HG03139 (cell line): ENCODE measurements around the gene KCNH5.
"Not testable (repeated sequence)": the region's sequence is repeated elsewhere in the genome, so short reads cannot be mapped to it uniquely, and the experiment has no call there.

Source experiments
- ATAC-seq: cut with Tn5 transposase; IDR thresholded peaks from one replicate; pipeline ENCODE4 v1.9.1; 2021; ENCODE audit not compliant: unreplicated experiment

Gene KCNH5

DNA sequence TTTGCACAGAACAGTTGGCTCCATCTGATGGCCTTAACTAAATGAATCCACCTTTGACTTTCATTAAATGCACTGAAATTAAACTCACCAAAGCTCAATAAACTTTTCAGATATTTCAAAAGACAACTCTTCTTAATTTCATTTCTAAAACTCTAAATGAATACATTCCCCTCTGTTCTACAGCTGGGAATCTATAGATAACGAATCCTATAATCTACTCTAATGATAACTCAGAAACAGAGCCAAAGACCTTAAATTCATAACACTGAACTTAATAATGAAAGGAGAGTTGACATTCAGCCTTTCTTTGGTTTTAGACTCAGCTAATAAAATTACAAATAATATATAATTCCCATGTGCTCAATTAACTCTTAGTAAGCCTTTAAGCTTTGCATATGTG is 150.5 kb downstream of the KCNH5 start:
- ATAC-seq: no peak

DNA sequence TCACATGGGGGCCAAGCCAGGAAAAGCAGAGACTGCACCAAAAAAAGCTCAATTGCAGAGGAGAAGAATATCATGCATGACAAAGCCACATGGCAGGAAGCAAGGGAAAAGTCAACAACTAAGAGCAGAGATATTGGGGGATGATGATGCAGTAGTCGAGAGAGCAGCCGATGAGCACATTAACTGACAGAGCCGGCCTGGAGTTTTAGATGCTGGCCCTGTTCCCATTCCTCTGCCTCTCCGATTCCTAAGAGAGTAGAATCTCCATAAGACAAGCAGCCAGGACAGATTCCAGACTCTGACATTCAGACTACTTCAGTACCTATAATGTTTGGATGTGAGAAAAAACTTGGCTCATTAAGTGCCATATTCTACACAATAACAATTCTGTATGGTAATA is 155.9 kb downstream of the KCNH5 start:
- no peak for ATAC-seq

DNA sequence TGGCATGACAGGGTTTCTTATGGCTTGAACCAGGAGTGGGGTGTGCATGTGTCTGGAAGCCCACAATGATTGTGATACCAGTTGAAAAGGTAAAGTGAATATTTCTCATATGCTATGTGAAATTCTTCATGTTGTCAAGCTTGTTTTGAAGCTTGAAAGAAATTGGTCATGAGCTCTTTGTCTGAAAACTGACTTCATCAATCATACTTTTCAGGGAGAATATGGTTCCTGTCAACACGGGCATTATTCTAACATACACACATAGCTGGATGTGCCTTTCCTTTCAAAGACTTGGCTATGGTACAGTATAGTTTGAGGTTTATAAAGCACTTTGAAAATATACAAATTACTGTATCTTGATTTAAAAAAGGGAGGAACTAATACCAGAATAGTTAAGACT is 158.8 kb downstream of the KCNH5 start:
- no peak for ATAC-seq

DNA sequence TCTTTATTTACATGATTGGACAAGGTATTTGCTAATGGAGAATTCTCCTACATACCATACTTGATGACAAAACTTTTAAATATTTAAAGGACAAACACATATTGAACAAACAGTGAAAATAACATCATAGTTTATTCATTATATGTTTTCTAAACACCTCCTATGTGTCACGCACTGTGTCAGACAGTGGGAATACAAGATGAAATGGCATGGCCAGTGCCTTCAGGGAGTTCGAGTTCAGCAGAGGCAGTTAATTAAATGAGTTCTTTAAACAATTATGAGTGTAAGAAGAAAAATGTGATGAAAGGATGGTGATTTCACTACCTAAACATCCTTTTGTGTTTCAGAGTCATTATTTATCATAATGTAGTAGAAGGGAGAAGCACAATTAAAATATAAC is 159.8 kb downstream of the KCNH5 start:
- ATAC-seq: no peak

DNA sequence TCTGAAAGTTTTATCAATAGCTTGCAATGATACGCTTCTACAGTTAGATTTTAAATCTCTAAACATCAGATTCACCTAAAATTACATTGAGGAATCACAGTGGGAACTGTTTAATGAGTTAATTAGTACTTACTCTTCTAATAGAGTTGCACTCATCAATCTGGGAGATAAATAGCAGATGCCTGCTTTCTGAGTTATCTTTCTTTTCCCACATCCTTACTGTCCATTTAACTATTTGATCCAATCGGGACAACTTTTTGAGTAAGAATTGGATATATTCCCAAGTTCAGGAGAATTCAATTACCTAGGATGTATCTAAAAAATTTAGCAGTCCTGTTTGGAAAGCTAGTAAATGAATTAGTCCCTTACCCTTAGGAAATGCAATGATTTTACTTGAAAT is 162.3 kb downstream of the KCNH5 start:
- no peak for ATAC-seq

DNA sequence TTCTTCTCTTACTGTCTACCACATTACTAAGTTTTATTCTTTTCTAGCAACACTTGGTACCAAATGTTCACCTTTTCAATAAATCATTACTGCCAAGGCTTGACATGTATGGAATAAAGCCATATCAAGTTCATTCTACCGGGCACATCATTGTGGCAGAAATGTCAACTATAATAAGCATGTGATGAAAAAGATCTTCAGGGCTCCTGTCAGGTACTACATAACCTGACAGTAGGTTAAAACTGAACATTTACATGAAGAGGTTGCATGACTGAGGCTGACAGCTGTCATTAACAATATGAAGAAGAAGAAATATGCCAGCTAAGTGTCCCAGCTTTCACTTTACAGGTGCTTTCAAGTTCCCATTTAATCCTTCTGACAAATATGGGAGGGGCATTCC is 178.9 kb downstream of the KCNH5 start:
- ATAC-seq: no peak

DNA sequence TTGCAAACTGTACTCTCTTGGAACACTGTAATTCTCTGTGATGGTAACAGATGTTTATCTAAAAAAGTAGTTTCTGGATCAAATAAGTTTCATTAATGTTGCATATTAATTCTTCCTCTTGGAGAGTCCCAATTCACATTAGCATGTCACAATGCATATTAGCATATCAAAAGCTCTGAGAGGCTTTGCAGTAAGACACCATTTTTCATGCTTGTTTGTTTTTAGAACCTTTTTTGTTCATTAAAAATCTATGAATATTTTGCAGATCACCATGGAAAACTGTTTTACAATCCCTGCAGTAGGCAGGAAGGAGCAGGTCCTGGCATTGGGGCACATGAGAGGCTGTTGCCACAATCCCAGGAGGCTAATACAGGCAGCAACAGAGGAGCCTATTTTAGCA is 180.7 kb downstream of the KCNH5 start:
- no peak for ATAC-seq

DNA sequence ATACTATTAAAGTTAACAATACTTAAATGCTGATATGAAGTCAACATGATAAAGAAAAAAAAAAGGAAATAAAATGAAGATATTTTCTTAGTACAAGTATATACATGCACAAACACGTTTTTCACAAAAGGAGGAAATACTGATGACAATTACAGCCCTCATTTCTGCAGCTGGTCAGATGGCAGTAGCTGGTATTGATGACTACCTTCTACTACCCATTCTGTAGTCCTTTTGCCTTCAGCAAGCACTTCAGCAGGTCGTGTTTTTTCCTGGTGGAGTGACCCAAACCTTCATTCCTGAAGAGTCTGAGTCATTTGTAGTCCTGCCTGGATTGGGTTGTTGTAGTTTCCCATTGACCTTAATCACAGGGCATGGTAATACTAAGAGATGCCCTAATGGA is 187.2 kb downstream of the KCNH5 start:
- ATAC-seq: not testable (repeated sequence)

DNA sequence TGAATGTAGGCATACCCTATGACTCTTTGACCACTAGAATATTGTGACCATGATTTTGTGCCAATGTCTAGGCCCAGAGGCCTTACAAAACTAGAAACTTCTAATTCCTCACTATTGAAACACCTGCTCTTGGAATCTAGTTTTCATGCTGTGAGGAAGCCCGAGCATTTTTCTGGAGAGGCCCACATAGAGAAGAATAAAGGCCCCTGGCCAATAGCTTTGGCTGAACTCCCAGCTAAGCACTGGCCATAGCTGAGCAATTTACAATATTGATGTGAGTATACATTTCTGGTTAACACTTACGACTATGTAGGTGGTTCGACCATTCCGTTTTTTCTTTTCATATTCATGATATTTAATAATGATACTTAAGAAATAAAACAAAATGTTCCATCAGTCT is 190.3 kb downstream of the KCNH5 start:
- no peak for ATAC-seq

DNA sequence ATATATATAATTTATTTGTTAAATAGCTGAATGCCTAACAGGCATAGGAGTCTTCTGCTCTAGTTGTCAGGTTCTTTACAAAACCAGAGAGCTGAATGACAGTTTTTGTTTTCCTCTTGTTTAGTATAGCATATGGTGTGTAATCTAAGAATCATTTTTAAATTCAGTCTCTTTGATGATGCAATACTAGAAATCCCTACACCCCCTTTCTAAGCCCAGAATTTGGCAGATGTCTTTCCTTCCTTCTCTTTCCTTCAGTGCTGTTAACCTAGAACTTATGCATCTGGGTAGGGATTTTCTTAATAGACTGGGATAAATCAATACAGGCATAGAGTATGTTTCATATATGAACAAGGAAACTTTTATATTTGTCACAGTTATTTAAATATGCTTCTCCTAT is 198.1 kb downstream of the KCNH5 start:
- ATAC-seq: no peak

DNA sequence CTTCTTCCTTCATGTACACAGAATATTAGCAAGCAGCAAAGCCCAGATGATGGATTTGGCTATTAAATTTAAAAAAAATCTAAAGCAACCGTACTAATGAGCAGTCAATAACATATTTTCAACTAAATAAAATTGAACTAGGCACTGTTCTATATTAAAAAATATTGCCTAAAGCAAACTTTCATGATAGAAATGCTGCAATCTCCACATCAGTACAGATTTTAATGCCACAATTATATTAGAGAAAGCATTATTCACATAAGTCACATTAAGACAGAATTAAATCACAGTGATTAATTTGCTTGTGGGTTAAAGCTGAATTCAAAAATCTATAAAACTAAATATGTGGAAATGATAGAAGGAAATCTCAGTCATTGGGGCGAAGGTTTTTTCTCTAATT is 200.7 kb downstream of the KCNH5 start:
- ATAC-seq: no peak

DNA sequence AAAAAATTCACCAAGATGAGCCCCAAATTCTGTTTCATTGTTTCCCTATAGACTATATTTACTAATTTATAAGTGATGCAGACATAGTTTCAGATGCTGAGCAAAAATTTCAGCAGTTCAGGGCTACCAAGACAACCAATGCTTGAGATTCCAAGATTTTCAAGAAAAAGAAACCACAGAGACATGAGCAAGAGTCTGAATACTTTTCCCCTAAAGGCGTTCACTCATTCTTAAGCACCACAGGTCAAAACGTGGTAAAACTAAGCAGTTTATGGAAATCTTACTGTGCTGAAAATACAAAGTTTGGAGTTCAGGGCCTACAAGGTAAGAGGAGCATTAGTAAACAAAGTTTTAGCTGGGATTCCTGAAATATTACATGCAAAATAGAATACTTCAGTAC is 221.2 kb downstream of the KCNH5 start:
- ATAC-seq: no peak

DNA sequence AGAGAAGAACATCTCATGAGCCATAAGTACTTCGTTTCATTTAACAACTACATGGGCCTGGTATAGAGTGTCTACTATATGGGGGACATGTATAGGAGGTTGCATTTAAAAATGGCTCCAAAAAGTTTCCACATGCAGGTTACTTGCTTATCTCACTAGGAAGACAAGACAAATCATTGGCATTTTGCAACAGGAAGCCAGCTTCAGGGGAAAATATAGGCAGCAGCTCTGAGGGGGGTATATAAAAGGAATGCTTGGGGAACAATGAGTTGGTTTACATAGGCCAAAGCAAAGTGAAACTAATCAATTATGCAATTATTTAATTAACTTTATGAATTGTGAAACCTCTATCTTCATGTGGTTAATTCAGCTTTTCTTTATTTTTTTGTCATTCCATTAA is 225.3 kb downstream of the KCNH5 start:
- ATAC-seq: no peak

DNA sequence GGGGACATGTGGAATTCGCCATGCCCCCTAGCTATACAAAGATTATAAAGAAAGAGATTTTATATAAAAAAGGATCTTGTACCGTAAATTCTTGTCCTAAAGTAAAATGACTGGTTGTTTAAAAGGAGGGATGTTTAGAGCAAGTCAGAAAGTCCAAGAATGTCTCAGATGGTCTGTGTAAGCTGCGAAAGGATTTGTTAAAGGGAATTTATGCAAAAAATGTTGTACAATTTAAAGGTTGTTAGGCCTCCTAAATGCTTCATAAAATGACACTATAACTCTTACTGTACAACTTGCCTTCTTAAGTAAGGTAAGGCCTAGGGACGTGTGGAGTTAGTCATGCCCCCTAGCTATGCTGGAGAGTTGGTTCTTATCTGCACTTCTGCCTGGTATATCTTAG is 237.6 kb downstream of the KCNH5 start:
- no peak for ATAC-seq

DNA sequence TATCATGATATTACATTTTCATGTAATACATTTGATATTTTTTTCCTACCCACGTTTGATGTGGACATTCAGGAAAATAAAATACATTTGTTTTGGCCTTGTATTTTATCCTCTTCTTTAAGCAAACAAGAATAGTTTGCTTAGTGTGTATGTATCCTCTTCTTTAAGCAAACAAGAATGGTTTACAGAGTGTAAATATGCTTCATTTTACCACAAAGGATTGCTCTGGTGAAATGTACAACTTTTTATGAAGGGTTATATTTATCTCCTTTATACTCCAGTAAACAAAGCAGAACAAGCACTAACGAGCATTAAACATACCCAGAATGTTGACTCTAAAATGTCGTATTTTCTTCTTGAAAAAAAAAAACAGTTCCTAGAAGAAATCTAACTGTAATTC is 244.7 kb downstream of the KCNH5 start:
- no peak for ATAC-seq

DNA sequence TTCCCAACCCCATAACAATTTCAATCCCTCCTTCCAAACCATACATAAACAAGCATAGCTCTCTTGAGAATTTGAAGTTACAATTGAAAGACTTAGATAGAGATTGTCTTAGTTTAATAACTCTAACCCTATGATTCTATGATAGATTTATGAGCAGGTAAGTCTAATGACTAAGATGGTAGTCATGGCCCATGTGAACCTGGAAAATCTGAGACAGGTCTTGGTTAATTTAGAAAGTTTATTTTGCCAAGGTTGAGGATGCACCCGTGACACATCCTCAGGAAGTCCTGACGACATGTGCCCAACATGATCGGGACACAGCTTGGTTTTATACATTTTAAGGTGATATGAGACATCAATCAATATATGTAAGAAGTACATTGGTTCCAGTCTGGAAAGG is 248.8 kb downstream of the KCNH5 start:
- ATAC-seq: no peak

DNA sequence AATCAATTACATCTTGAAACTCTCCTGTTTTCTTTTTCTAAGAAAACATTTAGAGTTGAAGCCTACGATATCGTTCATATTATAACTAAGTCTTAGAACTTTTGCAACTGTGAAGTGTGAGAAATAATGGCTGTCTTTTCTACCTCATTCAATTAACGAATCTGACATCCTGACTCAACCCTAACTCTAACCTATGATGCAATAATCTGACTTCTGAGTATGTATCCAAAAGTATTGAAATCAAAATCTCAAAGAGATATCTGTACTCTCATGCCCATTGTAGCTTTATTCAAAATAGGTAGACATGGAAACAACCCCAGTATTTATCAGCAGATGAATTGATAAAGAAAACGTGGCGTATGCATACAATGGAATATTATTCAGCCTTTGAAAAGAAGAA is 252.7 kb downstream of the KCNH5 start:
- ATAC-seq: no peak

DNA sequence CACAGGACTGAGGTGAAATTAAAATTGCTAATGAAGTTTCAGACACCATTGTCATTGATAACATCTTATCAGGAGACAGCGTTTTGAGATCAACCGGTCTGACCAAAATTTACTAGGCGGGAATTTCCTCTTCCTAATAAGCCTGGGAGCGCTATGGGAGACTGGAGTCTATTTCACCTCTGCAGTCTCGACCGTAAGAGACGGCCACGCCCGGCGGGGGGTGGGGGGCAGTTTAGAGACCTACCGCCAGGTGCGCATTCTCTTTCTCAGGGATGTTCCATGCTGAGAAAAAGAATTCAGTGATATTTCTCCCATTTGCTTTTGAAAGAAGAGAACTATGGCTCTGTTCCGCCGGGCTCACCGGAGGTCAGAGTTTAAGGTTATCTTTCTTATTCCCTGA is 263.9 kb downstream of the KCNH5 start:
- ATAC-seq: not testable (repeated sequence)

DNA sequence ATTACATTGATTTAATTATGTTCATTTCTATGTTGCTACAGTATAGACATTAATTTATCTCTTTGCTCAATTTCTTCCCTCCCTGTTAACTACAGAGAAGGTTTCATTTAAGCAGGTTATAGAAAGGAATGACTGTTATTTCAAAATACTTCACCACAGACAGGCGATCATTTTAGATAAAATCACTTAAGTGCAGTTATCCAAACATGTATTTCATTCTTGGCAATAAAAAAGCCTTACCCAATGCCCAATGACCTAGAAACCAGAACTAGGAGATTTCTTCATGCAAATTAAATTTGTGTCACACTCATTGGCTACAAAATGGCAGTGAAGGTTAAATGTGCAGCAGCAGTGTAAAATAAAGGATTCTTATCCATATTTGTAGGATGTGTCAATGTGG is 266.4 kb downstream of the KCNH5 start:
- no peak for ATAC-seq

DNA sequence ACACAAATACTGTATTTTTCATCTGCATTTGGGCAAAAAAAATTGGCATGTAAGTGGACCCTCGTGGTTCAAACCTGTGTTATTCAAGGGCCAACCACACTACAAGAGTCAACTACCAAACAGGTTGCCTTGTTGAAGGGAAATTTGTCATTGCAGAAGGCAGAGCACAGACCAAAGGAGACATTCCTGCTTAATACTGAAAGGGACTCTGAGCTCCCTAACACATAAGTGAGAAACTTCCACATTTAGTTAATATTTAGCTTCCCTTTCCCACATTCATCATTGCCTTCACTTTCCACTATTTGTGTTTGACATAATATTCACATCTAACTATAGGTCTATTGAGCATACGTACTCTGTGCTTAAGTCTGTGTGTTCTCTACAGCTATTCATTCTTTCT is 266.9 kb downstream of the KCNH5 start:
- no peak for ATAC-seq

DNA sequence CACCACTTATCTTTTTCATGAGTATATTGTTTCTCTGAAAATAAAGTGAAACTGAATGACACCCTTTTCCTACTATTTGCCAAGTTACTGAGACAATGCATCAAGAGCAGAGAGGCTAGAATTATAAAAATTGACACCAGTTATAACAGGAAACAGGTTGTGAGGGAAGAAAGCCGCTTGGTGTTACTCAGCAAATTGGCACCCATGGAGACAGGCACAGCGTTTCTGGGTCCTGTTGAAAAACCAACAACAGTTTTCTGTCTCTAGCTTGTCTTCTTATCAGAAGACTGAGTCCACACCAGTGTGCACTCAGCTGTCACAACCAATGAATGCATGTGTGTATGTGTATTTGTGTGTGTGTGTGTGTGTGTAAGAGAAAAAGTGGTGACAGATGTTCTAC is 267.7 kb downstream of the KCNH5 start:
- ATAC-seq: no peak

DNA sequence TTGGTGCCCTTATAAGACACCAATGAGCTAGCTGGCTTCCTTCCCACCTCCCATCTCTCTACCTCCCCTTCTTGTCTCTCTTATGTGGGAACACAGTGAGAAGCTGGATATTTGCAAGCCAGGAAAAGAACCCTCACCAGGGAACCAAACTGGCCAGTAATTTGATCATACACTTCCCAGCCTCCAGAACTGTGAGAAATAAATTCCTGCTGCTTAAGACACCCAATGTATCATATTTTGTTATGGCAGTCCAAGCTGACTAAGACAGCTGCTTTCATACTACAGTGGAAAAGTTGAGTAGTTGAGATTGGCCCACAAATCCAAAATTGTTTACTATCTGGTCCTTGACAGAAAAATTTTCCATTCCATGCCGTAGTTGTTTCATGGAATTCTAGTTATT is 269.0 kb downstream of the KCNH5 start:
- ATAC-seq: no peak

DNA sequence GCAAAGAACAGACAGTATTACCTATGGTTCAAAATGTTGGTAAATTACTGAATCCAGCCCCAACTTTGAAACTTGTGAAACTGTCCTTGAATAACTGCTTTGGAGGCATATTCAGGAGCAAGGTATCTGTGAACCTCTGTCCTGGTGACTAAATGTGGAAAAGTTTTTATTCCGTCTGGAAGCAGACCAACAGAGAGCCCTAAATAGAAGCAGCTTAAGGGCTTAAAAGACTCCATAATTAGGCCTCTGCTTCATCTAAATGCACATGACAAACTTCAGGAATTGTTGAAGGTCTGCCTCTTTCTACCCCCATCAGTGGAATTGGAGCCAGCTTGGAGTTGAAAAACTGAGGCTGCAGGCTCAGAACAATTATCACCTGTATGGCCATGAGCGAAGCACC is 276.5 kb downstream of the KCNH5 start:
- ATAC-seq: no peak

DNA sequence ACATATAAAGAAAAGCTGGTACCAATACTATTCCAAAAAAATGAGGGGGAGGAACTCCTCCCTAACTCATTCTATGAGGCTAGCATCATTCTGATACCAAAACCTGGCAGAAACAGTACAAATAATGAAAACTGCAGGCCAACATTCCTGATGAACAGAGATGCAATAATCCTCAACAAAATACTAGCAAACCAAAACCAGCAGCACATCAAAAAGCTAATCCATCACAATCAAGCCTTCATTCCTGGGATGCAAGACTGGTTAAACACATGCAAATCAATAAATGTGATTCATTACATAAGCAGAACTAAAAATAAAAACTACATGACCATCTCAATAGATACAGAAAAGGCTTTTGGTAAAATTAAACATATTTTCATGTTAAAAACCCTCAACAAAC is 281.3 kb downstream of the KCNH5 start:
- ATAC-seq: no peak
